Activated CD8-positive, alpha-beta T cell treated with anti-CD3 and anti-CD28 coated beads for 36 hours (primary cell): ENCODE results near the gene TRIM5. TPM values are rescaled to one million over a fixed set of nuclear protein-coding genes. Genes with fewer than 3 reads are reported as not detected.

ENCODE experiments used
- ATAC-seq: fragments of 200-7000 bp; cut with Tn5 transposase; one replicate; pipeline ENCODE4 v1.10.0; 2021; ENCODE audit warnings: mild to moderate bottlenecking, moderate library complexity
- CTCF ChIA-PET: fragments of 350-600 bp; sonication (Branson Sonifier 250); formaldehyde crosslinking; loops from one replicate; lab custom pipeline; 2021; ENCODE audit warnings: antibody characterized with exemption; lab: Charles Lee
- POLR2A ChIA-PET: fragments of 350-600 bp; sonication (Branson Sonifier 250); formaldehyde crosslinking; loops from one replicate; lab custom pipeline; 2021; ENCODE audit warnings: antibody characterized with exemption; lab: Charles Lee
- DNase-seq: peaks from one replicate; pipeline ENCODE4 v3.0.0-alpha.2; 2020
- H3K27ac Mint-ChIP-seq: one replicate; pipeline ENCODE4 v1.8.0; 2021; ENCODE audit warnings: mild to moderate bottlenecking, mixed read lengths
- H3K27me3 Mint-ChIP-seq: one replicate; pipeline ENCODE4 v1.8.0; 2021; ENCODE audit warnings: mixed read lengths
- H3K36me3 Mint-ChIP-seq: one replicate; pipeline ENCODE4 v1.8.0; 2021; ENCODE audit warnings: low read depth, mixed read lengths
- H3K4me1 Mint-ChIP-seq: one replicate; pipeline ENCODE4 v1.8.0; 2021; ENCODE audit warnings: low read depth, mixed read lengths
- H3K4me3 Mint-ChIP-seq: one replicate; pipeline ENCODE4 v1.8.0; 2021; ENCODE audit warnings: mild to moderate bottlenecking, moderate library complexity, mixed read lengths
- H3K9me3 Mint-ChIP-seq: one replicate; pipeline ENCODE4 v1.8.0; 2021; ENCODE audit warnings: mixed read lengths
- intact Hi-C: fragments of 100-400 bp; cut with micrococcal nuclease; formaldehyde crosslinking; loops from one replicate; pipeline ENCODE4 v1.10.0; 2022
- total RNA-seq, 2 experiments: library from RNA; stranded (reverse); gene quantifications; one replicate each; pipeline ENCODE4 v1.2.3, GENCODE V29; 2021
- TF ChIP-seq, protein P1 (sequence below): fragments of 200-600 bp; IDR thresholded peaks from one replicate; pipeline ENCODE4 v1.8.0; 2022; ENCODE audit warnings: antibody characterized with exemption, mild to moderate bottlenecking

TRIM5 gene
- total RNA-seq, 2 experiments from 2014 or later = 21.5 TPM

DNA sequence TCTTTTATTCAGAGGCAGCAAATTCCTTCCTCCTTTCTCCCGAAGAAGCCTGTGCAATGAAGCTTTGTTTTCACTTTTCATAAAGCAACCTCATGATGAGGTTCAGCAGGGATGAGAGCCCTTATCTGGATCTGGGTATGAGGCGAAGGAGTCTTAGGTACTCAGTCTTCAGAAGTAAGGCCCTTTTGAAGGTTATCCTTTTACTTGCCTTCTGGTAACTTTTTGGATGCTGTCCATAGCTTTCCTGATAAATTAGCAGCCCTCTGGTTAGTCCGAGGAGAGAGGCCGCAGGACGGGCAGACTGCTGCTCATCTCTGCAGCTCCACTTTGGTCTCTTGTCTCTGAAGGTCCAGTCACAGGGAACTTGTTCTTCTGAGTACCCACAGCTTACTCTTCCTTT lies 5.9 kb upstream of the TRIM5 start:
- TF ChIP-seq, protein P1, sequence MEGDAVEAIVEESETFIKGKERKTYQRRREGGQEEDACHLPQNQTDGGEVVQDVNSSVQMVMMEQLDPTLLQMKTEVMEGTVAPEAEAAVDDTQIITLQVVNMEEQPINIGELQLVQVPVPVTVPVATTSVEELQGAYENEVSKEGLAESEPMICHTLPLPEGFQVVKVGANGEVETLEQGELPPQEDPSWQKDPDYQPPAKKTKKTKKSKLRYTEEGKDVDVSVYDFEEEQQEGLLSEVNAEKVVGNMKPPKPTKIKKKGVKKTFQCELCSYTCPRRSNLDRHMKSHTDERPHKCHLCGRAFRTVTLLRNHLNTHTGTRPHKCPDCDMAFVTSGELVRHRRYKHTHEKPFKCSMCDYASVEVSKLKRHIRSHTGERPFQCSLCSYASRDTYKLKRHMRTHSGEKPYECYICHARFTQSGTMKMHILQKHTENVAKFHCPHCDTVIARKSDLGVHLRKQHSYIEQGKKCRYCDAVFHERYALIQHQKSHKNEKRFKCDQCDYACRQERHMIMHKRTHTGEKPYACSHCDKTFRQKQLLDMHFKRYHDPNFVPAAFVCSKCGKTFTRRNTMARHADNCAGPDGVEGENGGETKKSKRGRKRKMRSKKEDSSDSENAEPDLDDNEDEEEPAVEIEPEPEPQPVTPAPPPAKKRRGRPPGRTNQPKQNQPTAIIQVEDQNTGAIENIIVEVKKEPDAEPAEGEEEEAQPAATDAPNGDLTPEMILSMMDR = no peak
- H3K4me1 Mint-ChIP-seq = peaks cover 51% of the 10 kb centered on the region
- H3K27me3 Mint-ChIP-seq = no peaks in the 10 kb centered on the region
- no peaks in the 10 kb centered on the region for H3K9me3 Mint-ChIP-seq
- peaks cover 39% of the 10 kb centered on the region for H3K36me3 Mint-ChIP-seq
- H3K4me3 Mint-ChIP-seq = peak overlapping the region; percentile 88
- intact Hi-C loops = loop anchor here (5.0 kb wide), 1 partner anchor 117 kb away; the partner anchor contains the start of gene OR52N2
- peak overlapping the region; percentile 95 for H3K27ac Mint-ChIP-seq
- ChIA-PET POLR2A (interaction anchor here (0.8 to 2.5 kb wide), 8 partner anchors 8 to 537 kb away, joined by 3 to 10 read pairs (median 4); partner anchors contain the start of gene TRIM34), CTCF (interaction anchor here (1.7 to 2.0 kb wide), 2 partner anchors 11 to 64 kb away, joined by 3 to 7 read pairs; no protein-coding TSS in a partner anchor)
- DNase-seq (no peak), ATAC-seq (no peak)

DNA sequence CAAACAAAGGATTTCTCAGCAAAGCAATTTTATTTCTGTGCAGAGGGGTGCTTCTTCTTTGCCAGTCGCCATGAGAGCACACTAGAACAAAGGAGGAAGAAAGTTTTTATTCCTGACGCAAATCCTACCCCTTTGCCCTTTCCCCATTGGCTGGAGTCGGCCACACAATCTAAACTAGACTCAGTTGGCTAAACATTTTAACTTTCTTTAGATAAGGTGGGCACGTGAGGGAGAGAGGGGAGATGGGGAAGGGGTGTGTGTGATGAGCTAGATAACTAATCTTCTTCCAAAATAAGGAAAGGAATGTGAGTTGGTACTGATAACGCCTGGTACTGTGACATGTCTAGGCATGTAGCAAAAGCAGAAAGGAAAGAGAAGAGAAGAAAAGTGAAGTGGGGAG lies 5.3 kb upstream of the TRIM5 start:
- ChIA-PET CTCF (interaction anchor here (1.3 to 2.0 kb wide), 3 partner anchors 11 to 63 kb away, joined by 3 to 7 read pairs (median 6); no protein-coding TSS in a partner anchor), POLR2A (interaction anchor here (0.8 to 2.5 kb wide), 10 partner anchors 9 to 536 kb away, joined by 3 to 10 read pairs (median 4); partner anchors contain the start of gene TRIM34)
- Mint-ChIP-seq H3K9me3 (no peaks in the 10 kb centered on the region), H3K4me3 (peak overlapping the region; percentile 88), H3K36me3 (peaks cover 36% of the 10 kb centered on the region), H3K27me3 (no peaks in the 10 kb centered on the region), H3K27ac (peak overlapping the region; percentile 95), H3K4me1 (peaks cover 49% of the 10 kb centered on the region)
- DNase-seq = no peak
- TF ChIP-seq, protein P1 = no peak
- ATAC-seq = no peak
- intact Hi-C loops = loop anchor here (5.0 kb wide), 1 partner anchor 117 kb away; the partner anchor contains the start of gene OR52N2

DNA sequence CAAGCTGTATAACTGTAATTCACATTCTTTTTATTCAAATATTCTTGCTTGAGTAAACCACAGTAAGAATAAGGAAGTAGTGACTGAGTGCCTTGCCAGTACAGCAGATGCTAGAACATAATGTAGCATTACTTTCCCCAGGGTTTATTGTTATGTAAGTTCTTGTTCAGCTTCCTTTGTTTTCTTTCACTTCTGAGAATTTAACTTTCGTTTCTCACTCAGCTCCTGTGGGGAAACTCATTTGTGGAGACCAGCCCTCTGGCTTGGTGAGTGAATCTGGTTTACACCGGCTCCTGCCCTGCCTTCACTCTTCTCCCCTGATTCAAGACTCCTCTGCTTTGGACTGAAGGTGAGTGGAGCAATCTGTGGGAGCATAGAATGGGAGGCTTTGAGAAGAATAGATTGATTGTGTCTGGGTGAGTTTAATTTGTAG lies 4.7 kb upstream of the TRIM5 start, which contains the start of gene TRIM22:
Gene TRIM22, plus strand, starts transcription at position 240 of the 433 bp plus-strand sequence. CDS start 6,443 bp downstream, outside the sequence.
- no peaks in the 10 kb centered on the region for H3K27me3 Mint-ChIP-seq
- H3K27ac Mint-ChIP-seq = peak within 1 kb of the TSS; percentile 95
- intact Hi-C loops = no loop called here
- DNase-seq (peak; percentile 75), ATAC-seq (peak; percentile 72)
- ChIA-PET CTCF (interaction anchor here (0.6 to 2.0 kb wide), 5 partner anchors 12 to 664 kb away, joined by 3 to 7 read pairs (median 6); no protein-coding TSS in a partner anchor), POLR2A (interaction anchor here (0.8 to 2.5 kb wide), 9 partner anchors 9 to 65 kb away, joined by 3 to 10 read pairs (median 4); partner anchors contain the start of gene TRIM34)
- TF ChIP-seq, protein P1 = no peak
- H3K36me3 Mint-ChIP-seq = peaks cover 39% of the 10 kb centered on the region
- peaks cover 47% of the 10 kb centered on the region for H3K4me1 Mint-ChIP-seq
- no peaks in the 10 kb centered on the region for H3K9me3 Mint-ChIP-seq
- H3K4me3 Mint-ChIP-seq = peak within 1 kb of the TSS; percentile 88

DNA sequence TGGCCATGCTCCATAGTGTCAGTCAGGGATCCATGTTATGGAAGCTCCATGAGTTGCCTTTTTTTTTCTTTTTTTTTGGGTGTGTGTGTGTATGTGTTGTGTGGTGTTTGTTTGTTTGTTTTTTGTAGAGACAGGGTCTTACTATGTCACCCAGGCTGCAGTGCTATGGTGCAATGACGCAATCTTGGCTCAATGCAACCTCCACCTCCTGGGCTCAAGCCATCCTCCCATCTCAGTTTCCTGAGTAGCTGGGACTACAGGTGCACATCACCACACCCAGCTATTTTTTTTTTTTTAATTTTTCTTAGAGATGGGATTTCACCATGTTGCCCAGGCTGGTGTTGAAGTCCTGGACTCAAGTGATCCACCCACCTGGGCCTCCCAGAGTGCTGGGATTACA lies 3.6 kb upstream of the TRIM5 start:
- no peak for ATAC-seq
- H3K36me3 Mint-ChIP-seq = peaks cover 35% of the 10 kb centered on the region
- DNase-seq = no peak
- POLR2A ChIA-PET = interaction anchor here (0.6 to 0.9 kb wide), 2 partner anchors 13 to 64 kb away, joined by 3 read pairs; no protein-coding TSS in a partner anchor
- intact Hi-C loops = no loop called here
- H3K27me3 Mint-ChIP-seq = no peaks in the 10 kb centered on the region
- H3K9me3 Mint-ChIP-seq = peaks cover 1% of the 10 kb centered on the region
- H3K4me3 Mint-ChIP-seq = no peak overlapping the region
- H3K27ac Mint-ChIP-seq = peak overlapping the region; percentile 95
- CTCF ChIA-PET = interaction anchor here (0.6 to 1.2 kb wide), 3 partner anchors 17 to 1052 kb away, joined by 3 to 6 read pairs (median 3); no protein-coding TSS in a partner anchor
- peaks cover 41% of the 10 kb centered on the region for H3K4me1 Mint-ChIP-seq
- TF ChIP-seq, protein P1 = no peak

DNA sequence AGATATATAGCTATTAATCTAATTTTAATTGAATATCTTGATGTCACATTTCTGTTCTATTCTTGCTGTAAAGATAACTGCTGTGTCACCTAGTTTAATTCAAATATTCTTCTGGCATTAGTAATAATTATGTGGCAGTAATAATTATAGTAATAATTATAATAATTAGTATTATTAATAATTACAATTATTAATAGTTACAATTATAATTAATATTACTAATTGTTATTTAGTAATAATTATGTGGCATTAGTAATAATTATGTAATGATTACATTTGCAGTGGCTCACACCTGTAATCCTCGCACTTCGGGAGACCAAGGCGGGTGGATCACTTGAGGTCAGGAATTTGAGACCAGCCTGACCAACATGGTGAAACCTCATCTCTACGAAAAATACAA lies 1.6 kb upstream of the TRIM5 start:
- intact Hi-C loops = no loop called here
- H3K36me3 Mint-ChIP-seq = peaks cover 25% of the 10 kb centered on the region
- no peak overlapping the region for H3K27ac Mint-ChIP-seq
- TF ChIP-seq, protein P1 = no peak
- ChIA-PET POLR2A (no interaction called here), CTCF (no interaction called here)
- H3K4me1 Mint-ChIP-seq = peaks cover 38% of the 10 kb centered on the region
- H3K9me3 Mint-ChIP-seq = peaks cover 3% of the 10 kb centered on the region
- no peak for ATAC-seq
- DNase-seq = no peak
- H3K27me3 Mint-ChIP-seq = no peaks in the 10 kb centered on the region
- H3K4me3 Mint-ChIP-seq = no peak overlapping the region
